ENCODE data around the gene PDCD2.
"Not testable (repeated sequence)": the region's sequence is repeated elsewhere in the genome, so short reads cannot be mapped to it uniquely, and the experiment has no call there.

Gene PDCD2

DNA sequence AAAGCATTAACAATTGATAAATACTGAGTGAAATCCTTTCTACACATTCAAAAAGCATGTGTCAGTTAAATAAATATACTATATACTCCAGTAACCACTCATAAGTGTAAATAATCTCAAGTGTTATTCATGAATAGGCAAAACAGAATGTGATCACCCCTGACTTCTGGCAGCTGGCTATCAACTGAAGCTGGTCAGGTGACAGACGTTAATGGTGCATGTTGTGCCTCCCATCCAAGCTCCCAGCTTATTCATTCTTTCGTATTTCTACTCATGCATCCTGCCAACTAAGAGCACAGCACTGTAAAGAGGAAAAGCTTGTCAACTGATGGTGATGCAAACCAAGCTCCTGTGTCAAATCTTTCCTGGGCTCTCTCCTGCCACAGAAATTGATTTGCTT, 39.0 kb downstream of the PDCD2 start:
- DNase-seq = no peak

DNA sequence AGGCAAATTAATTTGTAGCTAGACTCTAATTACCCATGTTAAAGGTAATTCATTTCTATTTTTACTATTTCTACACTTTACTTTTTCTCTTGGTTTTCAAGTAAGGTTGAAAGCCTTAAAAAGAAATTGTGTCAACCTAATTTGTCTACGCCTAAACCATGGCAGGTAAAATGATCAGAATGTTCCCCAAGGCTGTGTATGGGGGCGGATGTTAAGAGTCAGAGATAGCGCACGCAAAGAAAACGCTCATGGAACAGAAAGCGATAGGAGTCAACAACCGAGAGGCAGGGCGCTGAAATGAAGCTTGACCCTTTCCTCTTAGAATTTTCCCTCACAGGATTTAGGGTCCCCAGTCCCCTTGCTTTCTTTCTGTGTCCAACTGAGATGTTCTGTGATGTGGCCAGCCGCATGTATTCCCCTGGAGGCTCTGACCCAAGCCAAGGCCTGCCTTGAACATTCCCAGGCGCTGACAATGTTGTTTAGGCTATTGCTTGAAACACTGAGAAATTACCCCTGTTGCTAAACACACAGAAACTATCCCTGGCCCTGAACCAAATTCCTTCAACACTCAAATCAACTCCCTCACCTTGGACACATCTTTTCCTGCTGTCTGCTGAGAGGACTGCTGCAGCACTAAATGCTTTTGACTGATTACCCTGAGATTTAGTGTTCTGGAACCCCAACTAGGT, 42.3 kb downstream of the PDCD2 start:
- DNase-seq = no peak

DNA sequence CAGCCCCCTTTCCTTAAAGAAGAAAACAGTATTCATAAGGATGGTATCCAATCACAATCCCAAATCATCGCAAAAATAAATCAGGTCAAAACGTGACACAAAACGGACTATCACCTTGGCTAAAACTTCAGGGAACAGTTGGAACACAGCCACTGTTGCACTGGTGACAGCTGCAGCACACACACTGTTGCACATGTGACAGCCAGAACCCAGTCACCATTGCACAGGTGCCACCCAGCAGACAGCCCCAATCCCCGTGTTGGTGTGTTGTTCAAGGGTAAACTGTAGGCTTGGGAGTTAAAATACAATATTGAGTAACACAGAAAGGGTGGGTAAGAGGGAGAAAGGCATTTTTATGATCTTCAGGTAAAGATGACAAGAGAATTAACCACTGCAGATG, 47.1 kb downstream of the PDCD2 start:
- no peak for DNase-seq

DNA sequence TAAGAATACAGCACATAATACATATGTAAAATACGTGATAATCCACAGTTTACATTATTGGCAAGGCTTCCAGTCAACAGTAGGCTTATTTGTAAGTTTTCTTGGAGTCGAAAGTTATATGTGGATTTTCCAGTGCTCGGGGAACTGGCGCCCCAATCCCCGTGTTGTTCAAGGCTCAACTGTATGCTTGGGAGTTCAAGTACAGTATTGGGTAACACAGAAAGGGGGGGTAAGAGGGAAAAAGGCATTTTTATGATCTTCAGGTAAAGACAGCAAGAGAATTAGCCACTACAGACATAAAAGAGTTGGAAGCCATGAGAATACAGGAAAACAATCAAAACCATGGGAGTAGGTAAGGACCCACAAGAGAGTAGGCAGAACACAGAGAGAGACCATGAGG, 47.8 kb downstream of the PDCD2 start:
- DNase-seq = no peak

DNA sequence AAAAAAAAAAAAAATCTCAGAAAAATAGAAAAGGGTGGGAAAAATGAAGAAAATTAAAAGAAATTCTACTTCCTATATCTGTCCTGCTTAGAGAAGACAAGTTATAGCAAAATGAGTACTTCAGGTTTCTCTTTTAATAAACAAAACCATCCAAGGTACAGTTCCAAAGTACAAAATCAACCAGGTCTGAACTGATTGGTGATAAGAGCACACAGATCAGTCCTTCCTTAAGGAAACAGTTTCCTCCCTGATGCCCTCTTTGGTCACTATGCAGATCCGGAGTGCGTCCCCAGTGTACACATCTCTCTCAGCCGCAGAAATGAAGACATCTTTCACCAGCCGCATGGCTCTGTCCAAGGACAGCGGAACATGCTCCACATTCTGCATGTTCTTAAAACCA, 49.4 kb downstream of the PDCD2 start:
- peak; percentile 8 for DNase-seq

DNA sequence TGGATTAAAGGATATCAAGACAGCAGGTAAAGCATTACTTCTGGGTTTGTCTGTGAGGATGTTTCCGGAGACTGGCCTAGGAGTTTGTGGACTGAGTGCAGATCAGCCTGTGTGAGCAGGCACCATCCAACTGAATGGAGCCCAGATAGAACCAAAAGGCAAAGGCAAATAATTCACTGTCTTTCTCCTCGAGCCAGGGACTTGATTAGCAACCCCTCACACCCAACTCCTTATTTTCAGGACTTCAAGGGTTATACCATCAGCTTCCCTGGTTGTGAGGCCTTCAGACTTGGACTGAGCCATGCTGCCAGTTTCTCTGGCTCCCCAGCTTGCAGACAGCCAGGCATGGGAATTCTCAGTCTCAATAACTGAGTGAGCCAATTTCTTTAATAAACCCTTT, 50.6 kb downstream of the PDCD2 start:
- peak; percentile 11 for DNase-seq

DNA sequence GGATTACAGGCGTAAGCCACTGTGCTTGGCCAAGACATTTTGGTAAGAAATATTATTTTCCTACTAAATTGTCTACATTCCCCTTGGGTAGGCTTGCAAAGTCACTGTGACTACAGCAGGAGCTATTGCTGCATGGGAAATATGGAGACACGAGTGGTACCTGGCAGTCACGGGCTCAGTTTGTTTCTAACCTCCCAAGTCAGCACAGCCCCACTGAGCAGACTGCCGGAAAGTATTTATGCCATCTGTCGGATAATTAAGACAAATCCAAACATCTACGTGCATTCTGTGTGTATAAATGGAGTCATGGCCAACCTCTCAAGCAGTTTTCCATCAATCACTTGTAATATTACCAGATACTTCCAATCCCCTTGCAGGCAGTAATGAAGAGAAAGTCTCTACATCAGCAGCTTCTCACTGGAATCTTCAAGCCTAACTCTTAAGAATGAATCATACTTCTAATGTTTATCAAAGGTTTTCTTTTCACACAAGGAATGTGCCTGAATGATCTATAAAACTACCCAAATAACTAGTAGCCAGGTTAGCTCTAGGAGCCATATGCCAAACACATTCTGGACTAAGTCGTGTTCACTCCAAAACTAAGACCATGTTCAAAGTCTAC, 51.5 kb downstream of the PDCD2 start:
- DNase-seq = peak; percentile 86

DNA sequence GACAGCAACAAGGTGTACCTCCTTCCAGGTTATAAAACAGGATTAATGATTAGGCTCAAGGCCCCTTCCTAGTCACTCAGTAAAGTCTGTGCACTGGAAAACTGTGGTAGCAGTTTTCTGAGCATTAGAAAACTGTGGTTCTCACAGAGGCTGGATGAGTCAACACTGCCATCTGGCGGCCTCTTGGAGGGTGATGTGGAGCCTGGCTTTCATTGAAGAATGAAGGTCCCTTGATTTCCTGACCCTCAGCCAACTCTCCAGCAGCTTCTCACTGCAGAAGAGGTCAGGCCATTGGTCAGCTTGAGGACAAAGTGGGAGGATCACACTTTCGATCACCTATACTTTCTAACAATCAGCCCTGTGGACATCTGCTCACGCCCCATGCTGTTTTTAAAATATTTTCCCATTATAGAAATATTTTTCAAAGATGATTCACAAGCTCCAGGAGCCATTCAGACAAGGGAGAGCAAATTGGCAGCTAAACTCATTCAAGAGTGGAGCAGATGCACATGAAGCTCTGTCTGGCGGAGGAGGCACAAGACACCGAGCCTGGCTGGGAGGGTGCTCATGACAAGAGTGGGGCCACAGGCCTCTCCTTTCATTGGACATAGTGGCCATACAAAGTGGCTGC, 54.5 kb downstream of the PDCD2 start:
- peak; percentile 88 for DNase-seq

DNA sequence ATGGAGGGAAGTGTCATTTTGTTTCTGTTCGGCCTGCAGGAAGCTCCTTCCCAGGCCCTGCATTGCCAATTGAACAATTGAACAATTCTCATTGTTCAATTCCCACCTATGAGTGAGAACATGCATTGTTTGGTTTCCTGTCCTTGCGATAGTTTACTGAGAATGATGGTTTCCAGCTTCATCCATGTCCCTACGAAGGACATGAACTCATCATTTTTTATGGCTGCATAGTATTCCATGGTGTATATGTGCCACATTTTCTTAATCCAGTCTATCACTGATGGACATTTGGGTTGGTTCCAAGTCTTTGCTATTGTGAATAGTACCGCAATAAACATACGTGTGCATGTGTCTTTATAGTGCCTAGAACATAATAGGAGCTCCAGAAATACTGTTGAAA, 56.4 kb downstream of the PDCD2 start:
- DNase-seq = not testable (repeated sequence)

DNA sequence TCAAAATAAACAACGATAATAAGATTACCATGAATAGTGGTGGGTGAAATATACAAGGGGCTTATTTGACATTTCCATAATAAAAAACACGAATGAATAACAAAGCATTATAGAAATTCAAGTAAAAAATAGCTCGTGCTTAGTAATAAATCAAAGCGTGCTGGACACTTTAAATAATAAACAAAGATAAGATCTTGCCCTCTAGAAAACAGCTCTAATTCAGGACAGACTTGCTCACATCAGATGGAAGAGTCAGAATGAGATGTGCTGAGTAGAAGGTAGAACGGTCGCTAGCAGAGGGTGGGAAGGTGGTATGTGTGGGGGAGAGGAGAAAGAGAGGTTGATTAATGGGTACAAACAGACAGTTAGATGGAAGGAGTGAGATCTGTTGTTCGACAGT, 58.6 kb downstream of the PDCD2 start:
- no peak for DNase-seq
